Neural cell (in vitro differentiated cells): ENCODE measurements around the gene TRIM24. TPM values are rescaled to one million over a fixed set of nuclear protein-coding genes. Genes with fewer than 3 reads are reported as not detected.

Experiments
- H2AFZ ChIP-seq: fragments of 200-600, 300-800 bp; sonication (generic), shearing (Covaris generic); 2 replicates; pipeline ENCODE4 v1.6.0; 2014; ENCODE audit warnings: low read depth, mild to moderate bottlenecking, antibody characterized with exemption, low read length, moderate library complexity
- H3F3A ChIP-seq: fragments of 200-600 bp; shearing (Covaris generic); 2 replicates; pipeline ENCODE4 v1.6.1; 2016; ENCODE audit warnings: mild to moderate bottlenecking, moderate library complexity, mixed read lengths, antibody characterized with exemption, low read length; ENCODE audit not compliant: insufficient read depth, poor library complexity, severe bottlenecking
- H3K27ac ChIP-seq: fragments of 200-600, 300-800 bp; sonication (generic), shearing (Covaris generic); 2 replicates; pipeline ENCODE4 v1.5.1; 2014; ENCODE audit warnings: mild to moderate bottlenecking, low read length, moderate library complexity
- H3K27me3 ChIP-seq: fragments of 300-800, 200-600 bp; sonication (generic), shearing (Covaris generic); 2 replicates; pipeline ENCODE4 v1.6.0; 2014; ENCODE audit warnings: mild to moderate bottlenecking, low read depth, low read length, moderate library complexity; ENCODE audit not compliant: insufficient read depth
- H3K36me3 ChIP-seq: fragments of 300-800, 200-600 bp; sonication (generic), shearing (Covaris generic); 2 replicates; pipeline ENCODE4 v1.5.1; 2014; ENCODE audit warnings: mild to moderate bottlenecking, antibody characterized with exemption, low read length, moderate library complexity; ENCODE audit not compliant: insufficient read depth
- H3K4me2 ChIP-seq: fragments of 300-800, 200-600 bp; sonication (generic), shearing (Covaris generic); 2 replicates; pipeline ENCODE4 v1.6.0; 2014; ENCODE audit warnings: mild to moderate bottlenecking, low read length
- H3K4me3 ChIP-seq: fragments of 300-800, 200-600 bp; sonication (generic), shearing (Covaris generic); 2 replicates; pipeline ENCODE4 v1.5.1; 2014; ENCODE audit warnings: mild to moderate bottlenecking, low read length, moderate library complexity
- H3K79me2 ChIP-seq: fragments of 200-600 bp; shearing (Covaris generic); replicated peaks from 2 replicates; pipeline ENCODE4 v1.6.0; 2014; ENCODE audit warnings: mild to moderate bottlenecking, low read length, moderate library complexity; ENCODE audit not compliant: insufficient read depth
- H3K9ac ChIP-seq: fragments of 300-800, 200-600 bp; sonication (generic), shearing (Covaris generic); 2 replicates; pipeline ENCODE4 v1.6.1; 2016; ENCODE audit warnings: mild to moderate bottlenecking, low read length, mixed read lengths
- H3K9me2 ChIP-seq: fragments of 200-600 bp; shearing (Covaris generic); 2 replicates; pipeline ENCODE4 v1.6.1; 2016; ENCODE audit warnings: mild to moderate bottlenecking, low read length, mixed read lengths; ENCODE audit not compliant: insufficient read depth
- H3K9me3 ChIP-seq: fragments of 200-600, 300-800 bp; sonication (generic), shearing (Covaris generic); 2 replicates; pipeline ENCODE4 v1.6.1; 2016; ENCODE audit warnings: mild to moderate bottlenecking, mixed run types, low read length, moderate library complexity, mixed read lengths
- H4K20me1 ChIP-seq: fragments of 200-600 bp; shearing (Covaris generic); 2 replicates; pipeline ENCODE4 v1.6.1; 2016; ENCODE audit warnings: mild to moderate bottlenecking, mixed run types; ENCODE audit not compliant: insufficient read depth
- CTCF ChIP-seq: fragments of 450-650 bp; IDR thresholded peaks from 2 replicates; pipeline ENCODE4 v1.5.1; 2014; ENCODE audit warnings: antibody characterized with exemption, mild to moderate bottlenecking, moderate library complexity; ENCODE audit not compliant: poor library complexity, severe bottlenecking
- EP300 ChIP-seq: fragments of 450-650 bp; conservative IDR thresholded peaks from 2 replicates; pipeline ENCODE4 v1.6.1; 2014; ENCODE audit warnings: antibody characterized with exemption, mild to moderate bottlenecking, moderate library complexity; ENCODE audit not compliant: poor library complexity, severe bottlenecking
- EZH2 ChIP-seq: fragments of 200-600, 300-800 bp; shearing (Covaris generic), sonication (generic); IDR thresholded peaks from 2 replicates; pipeline ENCODE4 v1.6.1; 2014; ENCODE audit warnings: antibody characterized with exemption, low read length, borderline replicate concordance, mild to moderate bottlenecking; ENCODE audit not compliant: insufficient read depth, poor library complexity, severe bottlenecking
- MXI1 ChIP-seq: fragments of 450-650 bp; conservative IDR thresholded peaks from 2 replicates; pipeline ENCODE4 v1.6.1; 2014; ENCODE audit warnings: antibody characterized with exemption, mild to moderate bottlenecking; ENCODE audit not compliant: poor library complexity, severe bottlenecking
- POLR2AphosphoS5 ChIP-seq: IDR thresholded peaks from 2 replicates; pipeline ENCODE4 v1.6.1; 2012
- RAD21 ChIP-seq: fragments of 450-650 bp; conservative IDR thresholded peaks from 2 replicates; pipeline ENCODE4 v1.6.1; 2014; ENCODE audit warnings: antibody characterized with exemption, mild to moderate bottlenecking, moderate library complexity
- TAF1 ChIP-seq: IDR thresholded peaks from 2 replicates; pipeline ENCODE4 v1.6.1; 2012; ENCODE audit warnings: low read depth
- polyA plus RNA-seq: library from polyadenylated mRNA; depleted of rRNA; stranded (reverse); fragments of >200 nt; gene quantifications from 2 replicates; pipeline ENCODE4 v1.2.3, GENCODE V29; 2014

Gene TRIM24
- polyA plus RNA-seq, 1 donor from 2014 or later, result 47.1 TPM

- Histone ChIP-seq H3K9ac (no peak overlapping the region), H4K20me1 (no peaks in the 10 kb centered on the region), H3K36me3 (peaks cover 20% of the 10 kb centered on the region), H3K79me2 (peaks cover 75% of the 10 kb centered on the region), H3F3A (no peaks in the 10 kb centered on the region), H3K4me2 (no peak overlapping the region), H2AFZ (no peak overlapping the region), H3K4me3 (no peak overlapping the region), H3K9me2 (no peaks in the 10 kb centered on the region), H3K9me3 (peaks cover 13% of the 10 kb centered on the region), H3K27me3 (no peaks in the 10 kb centered on the region), H3K27ac (no peak overlapping the region)
- no peak for TF ChIP-seq EP300
- no peak for TF ChIP-seq MXI1
- TF ChIP-seq POLR2AphosphoS5, result no peak
- TF ChIP-seq CTCF, result no peak
Measured at GRCh38 chr7:138515001-138515528, 55.0 kb downstream of the TRIM24 start.

- H3K9me3 ChIP-seq, result no peaks in the 10 kb centered on the region
- H3K9ac ChIP-seq, result peak overlapping the region; percentile 14
- no peak overlapping the region for H3K4me2 ChIP-seq
- no peaks in the 10 kb centered on the region for H3K9me2 ChIP-seq
- H3K79me2 ChIP-seq, result peaks cover 39% of the 10 kb centered on the region
- no peaks in the 10 kb centered on the region for H3K27me3 ChIP-seq
- H3K4me3 ChIP-seq, result no peak overlapping the region
- H4K20me1 ChIP-seq, result no peaks in the 10 kb centered on the region
- H3F3A ChIP-seq, result no peaks in the 10 kb centered on the region
- H3K36me3 ChIP-seq, result peaks cover 7% of the 10 kb centered on the region
- peak overlapping the region; percentile 44 for H3K27ac ChIP-seq
- H2AFZ ChIP-seq, result no peak overlapping the region
- TF ChIP-seq EP300 (peak; percentile 21), POLR2AphosphoS5 (no peak), TAF1 (no peak), EZH2 (no peak), MXI1 (no peak), RAD21 (no peak)
Measured at GRCh38 chr7:138519061-138519798, 59.2 kb downstream of the TRIM24 start.

GRCh38 chr7:138520742-138521141 lies 60.7 kb downstream of the TRIM24 start:
- Histone ChIP-seq H3K9me2 (no peaks in the 10 kb centered on the region), H3K4me2 (no peak overlapping the region), H4K20me1 (no peaks in the 10 kb centered on the region), H3K27me3 (no peaks in the 10 kb centered on the region), H3K4me3 (no peak overlapping the region), H3K36me3 (peaks cover 9% of the 10 kb centered on the region), H3K79me2 (peaks cover 24% of the 10 kb centered on the region), H2AFZ (no peak overlapping the region), H3K27ac (no peak overlapping the region), H3K9ac (no peak overlapping the region), H3F3A (no peaks in the 10 kb centered on the region), H3K9me3 (no peaks in the 10 kb centered on the region)
- TF ChIP-seq TAF1, result no peak
- no peak for TF ChIP-seq RAD21
- no peak for TF ChIP-seq CTCF
- TF ChIP-seq EZH2, result no peak
